ENCODE results near the gene MRPL11. TPM values are rescaled to one million over a fixed set of nuclear protein-coding genes. Genes with fewer than 3 reads are reported as not detected.

Gene MRPL11
- total and polyA plus RNA-seq, 10 of the 15 experiments (the other 5 are each of a cell fraction or from before 2014, with no cell fraction given) = 43.5 to 248 (median 109) TPM

GRCh38 chr11:66459138-66459778 lies 20.6 kb upstream of the MRPL11 start (continued):
- no peak for TF ChIP-seq IRF3 (IDR thresholded peaks at IDR 0.05)
- TF ChIP-seq TBL1XR1 (IDR thresholded peaks at IDR 0.05; ENCODE audit: low read depth, low read length) = no peak
- no peak for TF ChIP-seq PBX3 (IDR thresholded peaks at IDR 0.05; ENCODE audit: insufficient replicate concordance, low read depth, low read length)
- no peak for TF ChIP-seq REST (IDR thresholded peaks at IDR 0.05; ENCODE audit: low read depth, low read length)
- no peak for TF ChIP-seq NR2C1 (IDR thresholded peaks at IDR 0.05)
- TF ChIP-seq RFX5 (IDR thresholded peaks at IDR 0.05; ENCODE audit: low read depth, low read length) = no peak
- no peak for TF ChIP-seq HDGF (IDR thresholded peaks at IDR 0.05)
- TF ChIP-seq SIX5 (IDR thresholded peaks at IDR 0.05; ENCODE audit: low read depth, low read length, severe bottlenecking) = no peak
- TF ChIP-seq SUPT20H (IDR thresholded peaks at IDR 0.05; ENCODE audit: borderline replicate concordance, control insufficient read depth, low read depth, low read length) = no peak
- no peak for TF ChIP-seq SIN3A (IDR thresholded peaks at IDR 0.05; ENCODE audit: low read depth, low read length)
- TF ChIP-seq E2F8 (IDR thresholded peaks at IDR 0.05; ENCODE audit: low read depth, partially characterized antibody) = no peak
- no peak for TF ChIP-seq ZBED1 (IDR thresholded peaks at IDR 0.05; ENCODE audit: borderline replicate concordance)
- TF ChIP-seq FOS (IDR thresholded peaks at IDR 0.05; ENCODE audit: borderline replicate concordance, extremely low read depth, insufficient read length) = no peak
- no peak for TF ChIP-seq NR2C2 (IDR thresholded peaks at IDR 0.05; ENCODE audit: borderline replicate concordance, control insufficient read depth, insufficient read length, low read depth)
- TF ChIP-seq NR2F1 (conservative IDR thresholded peaks at IDR 0.05) = peak; percentile 93
- TF ChIP-seq EZH2 (IDR thresholded peaks at IDR 0.05; ENCODE audit: borderline replicate concordance, control insufficient read depth, low read depth, low read length) = no peak
- no peak for TF ChIP-seq ZBTB33 (IDR thresholded peaks at IDR 0.05)
- peak; percentile 40; the same call in 1 of the 2 replicates for TF ChIP-seq GATAD2B (conservative IDR thresholded peaks at IDR 0.05; ENCODE audit: low read depth)
- no peak for TF ChIP-seq SMC3 (IDR thresholded peaks at IDR 0.05; ENCODE audit: borderline replicate concordance, low read length)
- no peak for TF ChIP-seq WRNIP1 (IDR thresholded peaks at IDR 0.05; ENCODE audit: borderline replicate concordance, low read depth, low read length)

Measured in GM12878 (cell line).